GDM1 (cell line): ENCODE data around the gene TRAF3IP3.

Experiments
- DNase-seq: peaks from one replicate; lab custom pipeline; 2025; lab: John Stamatoyannopoulos, UW

TRAF3IP3 gene

GRCh38 chr1:209755926-209756614 lies at the start of gene TRAF3IP3:
Gene TRAF3IP3, plus strand, starts transcription at chr1:209756053. Its CDS starts 3,987 bp downstream, at chr1:209760040.
- peak; percentile 91 for DNase-seq

- no peak for DNase-seq
Measured at GRCh38 chr1:209706622-209707021, 49.2 kb upstream of the TRAF3IP3 start.

GRCh38 chr1:209707308-209707707 lies 48.5 kb upstream of the TRAF3IP3 start:
- DNase-seq: no peak

DNA sequence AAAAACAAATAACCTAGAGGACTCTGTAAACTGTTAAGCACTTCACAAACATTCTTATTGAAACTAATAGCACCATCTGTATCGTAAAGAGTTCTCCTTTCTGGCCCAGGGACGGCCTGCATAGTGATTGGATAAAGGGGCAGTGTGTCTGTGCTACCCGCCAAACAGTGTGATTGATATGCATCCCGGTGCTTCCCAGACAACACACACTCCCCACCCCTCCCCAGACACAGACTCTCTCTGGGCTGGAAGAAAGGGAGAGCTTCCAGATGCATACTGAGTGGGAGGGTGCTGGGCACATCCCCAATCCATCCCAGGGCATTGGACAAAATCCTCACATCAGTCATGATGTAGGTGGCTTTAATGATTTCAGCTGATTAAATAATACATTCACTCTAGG lies 47.6 kb upstream of the TRAF3IP3 start:
- DNase-seq: no peak

GRCh38 chr1:209710093-209710492 lies 45.8 kb upstream of the TRAF3IP3 start:
- no peak for DNase-seq

GRCh38 chr1:209710847-209711246 lies 45.0 kb upstream of the TRAF3IP3 start:
- no peak for DNase-seq

DNA sequence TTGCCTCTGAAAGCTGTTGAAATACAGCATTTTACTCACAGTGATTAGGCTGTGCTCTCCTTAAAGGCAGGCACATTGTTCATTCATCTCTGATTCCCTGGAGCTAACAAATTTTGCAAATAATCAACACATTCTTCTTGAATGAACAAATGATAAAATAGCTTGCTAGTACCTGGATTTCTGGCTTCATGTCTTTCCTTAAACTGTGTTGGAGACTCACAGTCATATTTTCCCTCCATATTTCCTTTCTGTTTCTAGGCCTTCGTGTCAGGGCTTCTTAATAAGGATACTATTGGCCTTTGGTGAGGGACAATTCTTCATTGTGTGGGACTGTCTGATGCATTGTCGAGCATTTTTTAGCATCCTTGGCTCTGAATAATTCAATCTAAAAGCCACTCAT lies 41.5 kb upstream of the TRAF3IP3 start:
- no peak for DNase-seq

DNA sequence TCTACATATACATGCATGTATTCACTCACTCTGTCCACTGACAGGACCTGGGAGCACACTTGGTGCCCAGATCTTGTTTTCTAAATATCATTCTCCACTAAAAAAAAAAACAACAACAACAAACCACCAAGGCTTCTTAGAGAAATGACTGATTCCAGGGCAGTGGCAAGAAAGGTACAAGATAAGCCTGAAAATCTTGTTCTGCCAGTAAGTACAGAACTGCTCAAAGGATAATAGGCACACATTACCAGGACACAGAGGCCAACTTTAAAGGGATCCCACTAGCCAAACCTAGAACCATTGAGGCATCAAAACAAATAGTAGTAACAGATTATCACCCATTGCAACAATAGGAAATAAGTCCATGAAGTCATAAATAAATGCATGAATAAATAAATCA lies 40.5 kb upstream of the TRAF3IP3 start:
- DNase-seq: no peak

DNA sequence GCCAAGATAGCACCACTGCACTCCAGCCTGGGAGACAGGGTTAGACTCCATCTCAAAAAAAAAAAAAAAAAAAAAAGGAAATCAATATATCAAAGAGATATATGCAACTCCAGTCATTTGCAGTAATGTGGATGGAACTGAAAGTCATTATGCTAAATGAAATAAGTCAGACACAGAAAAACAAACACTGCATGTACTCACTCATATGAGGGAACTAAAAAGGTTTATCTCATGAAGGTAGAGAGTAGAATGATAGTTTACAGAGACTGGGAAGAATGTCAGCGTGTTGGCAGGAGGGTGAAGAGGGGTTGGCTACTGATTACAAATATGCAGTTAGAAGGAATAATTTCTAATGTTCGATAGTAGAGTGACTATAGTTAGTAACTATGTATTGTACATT lies 38.0 kb upstream of the TRAF3IP3 start:
- no peak for DNase-seq

GRCh38 chr1:209720326-209720725 lies 35.5 kb upstream of the TRAF3IP3 start:
- DNase-seq: no peak

DNA sequence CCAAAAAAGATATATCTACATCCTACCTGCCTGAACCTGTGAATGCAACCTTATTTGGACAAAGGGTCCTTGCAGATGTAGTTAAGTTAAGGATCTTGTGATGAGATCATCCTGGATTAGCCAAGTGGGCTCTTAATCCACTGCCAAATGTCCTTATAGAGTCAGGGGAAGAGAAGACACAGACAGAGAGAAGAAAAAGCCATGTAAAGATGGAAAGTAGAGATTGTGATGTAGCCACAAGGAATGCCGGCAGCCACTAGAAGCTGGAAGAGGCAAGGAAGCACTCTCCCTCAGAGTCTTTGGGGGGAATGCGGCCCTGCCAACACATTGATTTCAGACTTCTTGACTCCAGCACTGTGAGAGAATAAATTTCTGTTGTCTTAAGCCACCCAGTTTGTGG lies 35.0 kb upstream of the TRAF3IP3 start:
- DNase-seq: no peak

GRCh38 chr1:209721323-209721722 lies 34.5 kb upstream of the TRAF3IP3 start:
- DNase-seq: no peak

- DNase-seq: no peak
Measured at GRCh38 chr1:209723265-209723664, 32.6 kb upstream of the TRAF3IP3 start.

DNA sequence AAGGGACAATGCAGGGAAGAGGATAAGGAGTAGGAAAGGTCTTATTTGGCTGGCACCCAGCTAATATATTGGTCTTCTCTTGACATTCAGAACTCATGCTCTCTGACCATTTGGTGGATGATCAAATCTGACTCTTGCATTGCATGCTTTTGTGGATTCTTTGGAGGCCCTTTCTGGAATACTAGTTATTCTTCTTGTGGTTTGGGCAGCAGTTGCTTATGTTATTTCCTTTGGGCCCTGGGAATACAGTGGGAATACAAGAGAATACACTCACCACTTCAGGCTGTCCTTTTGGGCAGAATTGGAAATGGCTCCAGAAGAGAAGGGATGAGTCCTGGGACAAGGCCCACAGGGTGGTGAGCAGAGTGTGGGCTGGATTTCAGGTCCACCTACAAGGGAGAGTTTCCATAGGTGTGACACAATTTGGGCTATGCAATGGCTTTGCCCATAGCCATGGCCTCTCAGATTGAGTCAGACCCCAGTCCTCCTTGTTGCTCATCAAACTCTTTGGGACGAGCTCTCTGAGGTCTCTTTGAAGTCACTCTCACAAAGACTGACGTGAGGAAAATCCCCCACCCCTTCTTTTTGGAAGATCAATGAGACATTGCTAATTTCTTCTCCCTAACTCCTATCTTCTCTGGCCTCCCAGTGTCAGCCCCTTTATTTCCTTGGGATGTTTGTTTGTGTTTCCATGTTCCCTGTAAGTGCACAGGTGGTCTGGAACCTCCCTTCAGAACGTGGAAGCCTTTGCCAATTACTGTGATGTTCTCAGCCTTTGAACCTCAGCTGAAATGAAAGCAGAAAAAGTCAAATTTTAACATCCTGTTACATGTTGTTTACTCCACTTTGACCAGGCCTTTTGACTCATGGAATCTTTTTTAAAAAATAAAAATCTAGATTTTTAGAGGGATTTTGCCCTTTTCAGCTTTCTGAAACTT lies 31.8 kb upstream of the TRAF3IP3 start:
- DNase-seq: no peak

GRCh38 chr1:209727286-209727685 lies 28.6 kb upstream of the TRAF3IP3 start:
- DNase-seq: no peak

- no peak for DNase-seq
Measured at GRCh38 chr1:209727785-209728184, 28.1 kb upstream of the TRAF3IP3 start.

DNA sequence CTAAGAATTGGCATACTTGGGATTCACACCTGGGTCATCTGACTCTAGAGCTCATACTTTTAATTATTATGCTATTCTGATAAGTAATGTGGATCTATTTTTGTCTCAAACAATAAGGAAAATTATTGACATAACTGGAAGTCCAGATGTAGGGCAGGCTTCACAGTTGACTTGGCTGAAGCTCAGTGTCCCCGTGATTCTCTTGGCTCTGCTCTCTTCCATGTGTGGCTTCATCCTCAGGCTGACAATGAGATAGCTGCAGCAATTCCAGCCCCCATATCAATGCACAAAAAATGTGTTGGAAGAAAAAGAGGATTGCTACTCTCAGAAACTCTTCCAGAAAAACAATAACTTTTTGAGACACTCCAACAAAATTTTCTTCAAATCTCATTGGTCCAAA lies 27.4 kb upstream of the TRAF3IP3 start:
- DNase-seq: no peak

- DNase-seq: no peak
Measured at GRCh38 chr1:209729436-209729835, 26.4 kb upstream of the TRAF3IP3 start.

DNA sequence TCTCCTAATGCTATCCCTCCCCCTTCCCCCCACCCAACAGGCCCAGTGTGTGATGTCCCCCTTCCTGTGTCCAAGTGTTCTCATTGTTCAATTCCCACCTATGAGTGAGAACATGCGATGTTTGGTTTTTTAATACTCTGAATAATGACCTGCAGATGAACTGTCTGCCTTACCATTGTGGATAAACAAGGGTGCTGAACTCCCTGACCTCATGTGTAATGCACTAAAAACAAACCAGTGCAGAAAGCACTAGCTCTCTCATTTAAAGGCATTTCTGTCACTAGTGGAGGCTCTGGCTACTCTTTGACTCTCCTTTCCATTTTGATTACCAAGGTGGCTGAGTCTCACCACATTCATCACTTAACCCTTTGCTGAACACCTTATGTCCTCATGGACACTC lies 23.1 kb upstream of the TRAF3IP3 start:
- no peak for DNase-seq

GRCh38 chr1:209733409-209734192 lies 22.3 kb upstream of the TRAF3IP3 start:
- no peak for DNase-seq

- no peak for DNase-seq
Measured at GRCh38 chr1:209736490-209737117, 19.2 kb upstream of the TRAF3IP3 start.

DNA sequence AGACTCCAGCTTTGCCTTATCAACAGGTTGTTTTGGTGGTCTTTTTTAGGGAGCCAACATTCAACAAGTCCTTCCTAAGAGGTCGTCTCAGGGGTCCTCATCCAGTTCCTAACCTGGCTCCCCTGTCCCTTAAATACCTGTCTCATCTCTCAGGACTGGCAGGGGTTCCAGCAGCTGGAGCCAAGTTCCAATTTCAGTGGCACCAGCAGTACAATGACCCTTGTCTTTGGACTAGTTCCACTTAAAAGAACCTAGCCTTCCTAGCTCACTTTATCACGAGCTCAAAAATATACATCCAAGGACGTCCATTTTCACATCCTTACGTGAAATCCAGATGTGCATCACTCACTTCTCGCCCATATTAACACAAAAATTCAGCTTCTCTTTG lies 18.7 kb upstream of the TRAF3IP3 start:
- DNase-seq: no peak
